NT2/D1 (cell line): ENCODE results near the gene GSTO2.

Experiments used
- SUZ12 ChIP-seq: IDR thresholded peaks from 2 replicates; pipeline ENCODE4 v1.6.1; 2011; ENCODE audit not compliant: insufficient read length, insufficient read depth; ENCODE audit errors: extremely low read depth
- ZNF274 ChIP-seq: IDR thresholded peaks from 2 replicates; pipeline ENCODE4 v1.6.1; 2011; ENCODE audit warnings: mild to moderate bottlenecking, low read depth, low read length

DNA sequence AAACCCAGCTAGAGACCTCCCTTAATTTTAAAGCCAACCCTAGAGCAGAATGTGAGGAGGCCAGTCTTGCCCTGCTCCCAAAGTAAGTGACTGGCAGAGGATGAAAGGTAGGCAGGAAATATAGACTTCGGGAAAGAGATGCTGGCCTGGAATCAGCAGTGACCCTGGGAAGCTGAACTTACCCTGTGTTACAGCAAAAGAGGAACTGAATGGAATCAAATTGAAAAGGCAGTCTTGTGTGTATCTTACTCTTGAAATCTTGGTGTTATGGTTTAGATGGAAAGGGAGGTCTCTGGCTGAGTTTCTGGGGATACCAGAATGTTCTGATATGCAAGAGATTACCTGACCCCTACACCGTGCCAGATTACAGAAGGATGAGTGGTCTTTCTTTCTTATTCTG is 28.9 kb upstream of the GSTO2 start:
- no peak for TF ChIP-seq ZNF274
- no peak for TF ChIP-seq SUZ12
